Gastrocnemius medialis (tissue), 4 donors: ENCODE measurements around the gene SUV39H2. TPM values are rescaled to one million over a fixed set of nuclear protein-coding genes. Genes with fewer than 3 reads are reported as not detected.
A peak's percentile ranks its signal among the peaks of the same experiment; 100 is the strongest.

Source experiments
- ATAC-seq, 2 donors: fragments of 150-250 bp; one replicate each; pipeline ENCODE4 v1.9.1; 2016
- DNase-seq, 2 donors: peaks; one replicate each; pipeline ENCODE4 v3.0.0-alpha.2; 2019
- H3K27ac ChIP-seq, 4 donors: fragments of 200-600 bp; sonication (generic); 1 replicate in 1 of 4; 2 replicates in 3 of 4; pipeline ENCODE4 v1.5.1; 2016 to 2018; ENCODE audit warnings: mild to moderate bottlenecking in 2 of 4, moderate library complexity in 1 of 4
- H3K27me3 ChIP-seq, 3 donors: fragments of 200-600 bp; sonication (generic) in 2 of 3; 1 replicate in 1 of 3; 2 replicates in 2 of 3; pipeline versions ENCODE4 v1.5.1 to v1.6.0; 2016 to 2019; ENCODE audit warnings: mild to moderate bottlenecking in 1 of 3, moderate library complexity in 1 of 3
- H3K36me3 ChIP-seq, 2 donors: fragments of 200-600 bp; sonication (generic) in 1 of 2; one replicate each; pipeline ENCODE4 v1.5.1; 2017 to 2018
- H3K4me1 ChIP-seq, 2 donors: fragments of 200-600 bp; sonication (generic) in 1 of 2; one replicate each; pipeline ENCODE4 v1.5.1; 2016 to 2017; ENCODE audit warnings: mild to moderate bottlenecking in 2 of 2
- H3K4me3 ChIP-seq, 4 donors: fragments of 200-600 bp; sonication (generic) in 3 of 4; 1 replicate in 1 of 4; 2 replicates in 3 of 4; pipeline ENCODE4 v1.5.1; 2016 to 2019; ENCODE audit warnings: mild to moderate bottlenecking in 2 of 4
- H3K9me3 ChIP-seq, 3 donors: fragments of 200-600 bp; sonication (generic) in 2 of 3; 1 replicate in 1 of 3; 2 replicates in 2 of 3; pipeline ENCODE4 v1.5.1; 2016 to 2019
- CTCF ChIP-seq, 5 experiments: fragments of 450-650 bp in 3 of 5; fragments of 200-600 bp in 2 of 5; sonication (generic) in 2 of 5; IDR thresholded peaks in 4 of 5; conservative IDR thresholded peaks in 1 of 5; 1 replicate in 4 of 5; 2 replicates in 1 of 5; pipeline ENCODE4 v1.5.1; 2016 to 2019; ENCODE audit warnings: antibody characterized with exemption in 5 of 5, mild to moderate bottlenecking in 3 of 5, moderate library complexity in 3 of 5
- POLR2A ChIP-seq, 2 donors: fragments of 450-650 bp; IDR thresholded peaks; one replicate each; pipeline ENCODE4 v1.6.1; 2017; ENCODE audit warnings: antibody characterized with exemption in 2 of 2, mild to moderate bottlenecking in 2 of 2, moderate library complexity in 2 of 2
- in situ Hi-C, 4 donors: fragments of 200-750 bp; cut with MboI; loops; one replicate each; pipeline versions ENCODE4 v1.15.0 to v1.8.0; 2017; ENCODE audit warnings: low sequenced_read_pairs in 4 of 4
- intact Hi-C: fragments of 100-400 bp; cut with DNase I; formaldehyde crosslinking; loops from one replicate; pipeline ENCODE4 v1.15.1; 2023; ENCODE audit warnings: low total_unique reads
- total RNA-seq, 4 donors: library from RNA; depleted of rRNA; stranded (reverse); fragments of >200 nt; gene quantifications; one replicate each; pipeline versions ENCODE4 v1.1.0 to v1.2.3, GENCODE V29; 2016

The SUV39H2 gene
- total RNA-seq, 4 donors from 2014 or later, result 0.71 to 7.4 (median 5.0) TPM

- Histone ChIP-seq H3K4me1 (peaks cover 0 to 7% of the 10 kb centered on the region in 2 donors), H3K4me3 (no peak overlapping the region), H3K36me3 (peaks cover 0 to 27% of the 10 kb centered on the region in 2 donors), H3K9me3 (no peaks in the 10 kb centered on the region), H3K27ac (no peak overlapping the region), H3K27me3 (no peaks in the 10 kb centered on the region)
- in situ Hi-C loops (no loop called here), intact Hi-C loops (no loop called here)
- TF ChIP-seq CTCF (IDR thresholded peaks at IDR 0.05 in 4 of 5, conservative IDR thresholded peaks at IDR 0.05 in 1 of 5), result no peak
- TF ChIP-seq POLR2A (IDR thresholded peaks at IDR 0.05), result no peak
- DNase-seq, result no peak
- ATAC-seq, result no peak
Observed at GRCh38 chr10:14949291-14949690, 70.6 kb downstream of the SUV39H2 start.

GRCh38 chr10:14952851-14953423, 74.3 kb downstream of the SUV39H2 start:
- peaks cover 4 to 12% of the 10 kb centered on the region in 2 donors for H3K4me1 ChIP-seq
- ATAC-seq (no peak), DNase-seq (no peak)
- in situ Hi-C loops (loop anchor here in 3 of 4 donors (10.0 to 25.0 kb wide), 2 partner anchors 116 to 152 kb away; partner anchors contain the start of genes CDNF (in 1 of the 3), HSPA14 (in 1 of the 3) and MSANTD7 (in 1 of the 3)), intact Hi-C loops (loop anchor here (5.0 kb wide), 1 partner anchor 351 kb away; no protein-coding TSS in a partner anchor)
- no peak for TF ChIP-seq POLR2A (IDR thresholded peaks at IDR 0.05)
- TF ChIP-seq CTCF (IDR thresholded peaks at IDR 0.05 in 4 of 5, conservative IDR thresholded peaks at IDR 0.05 in 1 of 5), result no peak
- peak overlapping the region; percentile 79 to 92 (median 85) for H3K4me3 ChIP-seq
- peaks cover 0 to 9% of the 10 kb centered on the region in 2 donors for H3K36me3 ChIP-seq
- no peaks in the 10 kb centered on the region for H3K27me3 ChIP-seq
- H3K27ac ChIP-seq, result peak overlapping the region; percentile 83 to 90 (median 84)
- no peaks in the 10 kb centered on the region for H3K9me3 ChIP-seq

GRCh38 chr10:14953424-14954000, 74.8 kb downstream of the SUV39H2 start:
- TF ChIP-seq POLR2A (IDR thresholded peaks at IDR 0.05) (no peak), CTCF (IDR thresholded peaks at IDR 0.05 in 4 of 5, conservative IDR thresholded peaks at IDR 0.05 in 1 of 5) (peak in 2 of 5 experiments; percentile 12 to 33)
- peaks cover 0 to 4% of the 10 kb centered on the region in 2 donors for H3K36me3 ChIP-seq
- no peaks in the 10 kb centered on the region for H3K27me3 ChIP-seq
- ATAC-seq (peak; percentile 69 to 71), DNase-seq (peak; percentile 2 to 44)
- peak overlapping the region; percentile 83 to 90 (median 84) for H3K27ac ChIP-seq
- H3K9me3 ChIP-seq, result no peaks in the 10 kb centered on the region
- H3K4me1 ChIP-seq, result peaks cover 4 to 12% of the 10 kb centered on the region in 2 donors
- intact Hi-C loops, result loop anchor here (5.0 kb wide), 1 partner anchor 351 kb away; no protein-coding TSS in a partner anchor
- in situ Hi-C loops, result loop anchor here in 3 of 4 donors (10.0 to 25.0 kb wide), 2 partner anchors 116 to 151 kb away; partner anchors contain the start of genes CDNF (in 1 of the 3), HSPA14 (in 1 of the 3) and MSANTD7 (in 1 of the 3)
- H3K4me3 ChIP-seq, result peak overlapping the region; percentile 79 to 92 (median 85)

Other genes starting within 250 kb of the SUV39H2 start
- 1 to 10 TPM; 1.5 to 3.7 (median 2.6) TPM for gene FAM107B, start 104.0 kb upstream of the SUV39H2 start, total RNA-seq
- gene CDNF, start 40.8 kb upstream of the SUV39H2 start, total RNA-seq, result 10 to 100 TPM in 2 of 4 donors, 1 to 10 TPM in 2; 8.6 to 18.3 (median 10.9) TPM
- 10 to 100 TPM; 17.7 to 25.5 (median 22.1) TPM for gene HSPA14, start 40.6 kb upstream of the SUV39H2 start, total RNA-seq
- gene MSANTD7, start 40.6 kb upstream of the SUV39H2 start, total RNA-seq, result 1 to 10 TPM; 4.7 to 8.5 (median 5.8) TPM
- 1 to 10 TPM; 3.0 to 3.6 (median 3.3) TPM for gene DCLRE1C, start 75.2 kb downstream of the SUV39H2 start, total RNA-seq
- not detected for gene MEIG1, start 80.5 kb downstream of the SUV39H2 start, total RNA-seq
- gene OLAH, start 165.1 kb downstream of the SUV39H2 start, total RNA-seq, result under 1 TPM in 2 of 4 donors, not detected in 2; 0.29 to 0.69 TPM
- not detected for gene ACBD7, start 209.9 kb downstream of the SUV39H2 start, total RNA-seq
- 10 to 100 TPM in 3 of 4 donors, 1 to 10 TPM in 1; 8.9 to 17.2 (median 12.8) TPM for gene RPP38, start 218.5 kb downstream of the SUV39H2 start, total RNA-seq